Upper lobe of left lung (tissue), 4 donors: ENCODE measurements around the gene PCDHGB7.
"Not testable (repeated sequence)": the region's sequence is repeated elsewhere in the genome, so short reads cannot be mapped to it uniquely, and the experiment has no call there.

ENCODE experiments used
- CTCF ChIP-seq, 6 experiments: fragments of 450-650 bp in 4 of 6; fragments of 200-600 bp in 2 of 6; sonication (generic) in 2 of 6; IDR thresholded peaks; one replicate each; pipeline ENCODE4 v1.5.1; 2016 to 2019; ENCODE audit warnings: antibody characterized with exemption in 6 of 6
- EP300 ChIP-seq, 4 donors: sonication (generic); formaldehyde crosslinking; IDR thresholded peaks; one replicate each; pipeline ENCODE4 v1.5.1; 2017; ENCODE audit warnings: antibody characterized with exemption in 4 of 4, control low read depth in 2 of 4
- POLR2A ChIP-seq, 4 donors: fragments of 450-650 bp; IDR thresholded peaks; one replicate each; pipeline ENCODE4 v1.5.1; 2016 to 2017; ENCODE audit warnings: antibody characterized with exemption in 4 of 4, mild to moderate bottlenecking in 2 of 4
- POLR2AphosphoS5 ChIP-seq, 2 donors: sonication (generic); formaldehyde crosslinking; IDR thresholded peaks; one replicate each; pipeline ENCODE4 v1.5.1; 2017; ENCODE audit warnings: antibody characterized with exemption in 2 of 2

GRCh38 chr5:141414548-141415274, 2.8 kb upstream of the PCDHGB7 start:
- TF ChIP-seq EP300, CTCF, POLR2AphosphoS5, POLR2A (IDR thresholded peaks at IDR 0.05): not testable (repeated sequence)
